ENCODE data around the gene MPC1.
A peak's percentile ranks its signal among the peaks of the same experiment; 100 is the strongest.
"Not testable (repeated sequence)": the region's sequence is repeated elsewhere in the genome, so short reads cannot be mapped to it uniquely, and the experiment has no call there.

The MPC1 gene

DNA sequence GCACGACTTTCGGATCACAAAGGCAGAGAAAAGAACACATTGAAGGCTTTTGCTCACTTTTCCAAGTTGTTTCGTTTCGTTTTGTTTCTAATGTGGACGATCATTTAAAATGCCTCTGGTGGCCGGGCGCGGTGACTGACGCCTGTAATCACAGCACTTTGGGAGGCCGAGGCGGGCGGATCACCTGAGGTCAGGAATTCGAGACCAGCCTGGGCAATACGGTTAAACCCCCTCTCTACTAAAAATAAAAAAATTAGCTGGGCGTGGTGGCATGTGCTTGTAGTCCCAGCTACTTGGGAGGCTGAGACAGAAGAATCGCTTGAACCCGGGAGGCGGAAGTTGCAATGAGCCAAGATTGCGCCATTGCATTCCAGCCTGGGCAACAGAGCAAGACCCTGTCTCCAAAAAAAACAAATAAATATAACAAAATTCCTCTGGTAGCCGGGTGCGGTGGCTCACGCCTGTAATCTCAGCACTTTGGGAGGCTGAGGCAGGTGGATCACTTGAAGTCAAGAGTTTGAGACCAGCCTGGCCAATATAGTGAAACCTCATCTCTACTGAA is 1.1 kb upstream of the MPC1 start:
- DNase-seq; H3K27me3 ChIP-seq (replicated peaks in 2 of 5; ENCODE audit: control insufficient read depth in 4 of 5, insufficient read depth in 5 of 5, low read length in 4 of 5); H3K36me3 ChIP-seq (ENCODE audit: control insufficient read depth in 4 of 4, insufficient read depth in 4 of 4, low read length in 3 of 4); H3K9me3 ChIP-seq (ENCODE audit: control extremely low read depth in 1 of 5, control insufficient read depth in 4 of 5, insufficient read depth in 2 of 5, low read depth in 1 of 5, low read length in 4 of 5): not testable (repeated sequence)
- POLR2A ChIA-PET, result interaction anchor here (1.5 kb wide), 1 partner anchor 41 kb away, joined by 5 read pairs; the partner anchor contains the start of gene SFT2D1
- 0% methylated on average over 9 of the region's 22 CpGs for WGBS (ENCODE audit: insufficient coverage)
- Histone ChIP-seq H3K4me3 (ENCODE audit: control insufficient read depth in 1 of 7, extremely low read depth in 1 of 7, insufficient read depth in 4 of 7, low read depth in 2 of 7, low read length in 6 of 7) (peak overlapping the region; percentile 80 to 98 (median 90)), H3K4me1 (ENCODE audit: control extremely low read depth in 1 of 4, control insufficient read depth in 4 of 4, insufficient read depth in 4 of 4, low read length in 3 of 4) (peaks cover 0 to 13% (median 12%) of the 10 kb centered on the region in 4 experiments), H3K27ac (ENCODE audit: insufficient read depth in 1 of 2, low read depth in 1 of 2, low read length in 2 of 2, poor library complexity in 1 of 2, severe bottlenecking in 2 of 2) (peak overlapping the region in 1 of 2 experiments; percentile 80)
- CTCF ChIA-PET, result interaction anchor here (0.7 to 1.7 kb wide), 3 partner anchors 14 to 17 kb away, joined by 3 to 4 read pairs (median 3); no protein-coding TSS in a partner anchor

DNA sequence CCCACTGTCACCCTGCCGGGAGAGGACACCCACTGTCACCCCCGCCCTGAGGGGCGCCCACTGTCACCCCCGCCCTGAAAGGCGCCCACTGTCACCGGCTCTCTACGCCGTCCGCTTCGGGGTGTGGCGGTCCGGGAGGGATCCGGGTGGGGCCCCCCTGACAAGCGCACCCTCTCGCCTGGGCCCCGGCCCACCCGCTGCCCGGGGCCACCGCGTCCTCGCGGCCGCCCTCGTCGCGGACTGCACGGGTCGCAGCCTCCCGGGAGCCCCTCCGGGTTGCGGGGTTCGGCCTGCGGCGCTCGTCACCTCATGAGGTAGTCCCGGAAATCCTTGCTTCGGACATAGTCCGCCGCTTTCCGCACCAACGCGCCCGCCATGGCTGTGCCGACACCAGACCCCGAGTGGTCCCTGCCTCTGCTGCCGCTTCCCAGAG is 224 bp downstream of the MPC1 start:
- Histone ChIP-seq H3K27ac (ENCODE audit: insufficient read depth in 1 of 2, low read depth in 1 of 2, low read length in 2 of 2, poor library complexity in 1 of 2, severe bottlenecking in 2 of 2) (peak overlapping the region; percentile 46 to 80), H3K27me3 (replicated peaks in 2 of 5; ENCODE audit: control insufficient read depth in 4 of 5, insufficient read depth in 5 of 5, low read length in 4 of 5) (no peaks in the 10 kb centered on the region), H3K4me3 (ENCODE audit: control insufficient read depth in 1 of 7, extremely low read depth in 1 of 7, insufficient read depth in 4 of 7, low read depth in 2 of 7, low read length in 6 of 7) (peak overlapping the region; percentile 80 to 98 (median 90)), H3K4me1 (ENCODE audit: control extremely low read depth in 1 of 4, control insufficient read depth in 4 of 4, insufficient read depth in 4 of 4, low read length in 3 of 4) (peaks cover 0 to 13% (median 12%) of the 10 kb centered on the region in 4 experiments), H3K9me3 (ENCODE audit: control extremely low read depth in 1 of 5, control insufficient read depth in 4 of 5, insufficient read depth in 2 of 5, low read depth in 1 of 5, low read length in 4 of 5) (no peaks in the 10 kb centered on the region), H3K36me3 (ENCODE audit: control insufficient read depth in 4 of 4, insufficient read depth in 4 of 4, low read length in 3 of 4) (no peaks in the 10 kb centered on the region)
- ChIA-PET POLR2A (interaction anchor here (1.5 kb wide), 1 partner anchor 40 kb away, joined by 5 read pairs; the partner anchor contains the start of gene SFT2D1), CTCF (no interaction called here)
- WGBS (ENCODE audit: insufficient coverage), result under 1% methylated on average over 42 of the region's 46 CpGs
- DNase-seq, result no peak

DNA sequence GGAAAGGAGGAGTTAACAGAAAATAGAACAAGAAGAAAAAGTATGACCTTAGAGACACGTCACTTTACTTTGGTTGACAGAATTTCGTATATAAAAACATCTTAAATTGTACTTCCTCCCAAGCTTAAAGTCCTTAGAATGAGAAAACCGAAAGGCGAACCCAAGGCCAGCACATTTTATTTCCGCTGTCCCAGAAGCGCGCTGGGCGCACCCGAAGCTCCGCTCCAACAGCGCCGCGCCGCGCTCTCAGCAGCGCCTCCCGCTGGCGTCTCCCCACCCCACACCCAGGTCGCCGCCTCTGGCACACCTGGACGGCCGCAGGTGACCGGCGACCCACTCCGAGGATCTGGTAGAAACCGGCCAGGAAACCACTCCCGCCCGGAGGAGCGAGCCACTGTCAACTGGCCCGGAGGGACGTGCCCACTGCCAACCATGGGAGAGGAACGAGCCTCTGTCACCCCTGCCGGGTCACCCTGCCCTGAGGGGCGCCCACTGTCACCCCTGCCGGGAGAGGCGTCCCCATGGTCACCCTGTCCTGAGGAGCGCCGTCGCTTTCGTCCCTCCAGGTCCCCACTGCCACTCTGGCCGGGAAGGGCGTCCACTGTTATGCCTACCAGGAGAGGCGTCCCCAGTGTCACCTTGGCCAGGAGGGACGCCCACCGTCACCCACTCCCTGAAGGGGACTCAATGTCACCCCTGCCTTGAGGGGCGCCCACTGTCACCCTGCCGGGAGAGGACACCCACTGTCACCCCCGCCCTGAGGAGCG is 824 bp downstream of the MPC1 start:
- Histone ChIP-seq H3K4me3 (ENCODE audit: control insufficient read depth in 1 of 7, extremely low read depth in 1 of 7, insufficient read depth in 4 of 7, low read depth in 2 of 7, low read length in 6 of 7) (peak overlapping the region; percentile 80 to 98 (median 90)), H3K27me3 (replicated peaks in 2 of 5; ENCODE audit: control insufficient read depth in 4 of 5, insufficient read depth in 5 of 5, low read length in 4 of 5) (no peaks in the 10 kb centered on the region), H3K4me1 (ENCODE audit: control extremely low read depth in 1 of 4, control insufficient read depth in 4 of 4, insufficient read depth in 4 of 4, low read length in 3 of 4) (peaks cover 0 to 13% (median 12%) of the 10 kb centered on the region in 4 experiments), H3K27ac (ENCODE audit: insufficient read depth in 1 of 2, low read depth in 1 of 2, low read length in 2 of 2, poor library complexity in 1 of 2, severe bottlenecking in 2 of 2) (peak overlapping the region; percentile 46 to 80), H3K36me3 (ENCODE audit: control insufficient read depth in 4 of 4, insufficient read depth in 4 of 4, low read length in 3 of 4) (no peaks in the 10 kb centered on the region), H3K9me3 (ENCODE audit: control extremely low read depth in 1 of 5, control insufficient read depth in 4 of 5, insufficient read depth in 2 of 5, low read depth in 1 of 5, low read length in 4 of 5) (no peaks in the 10 kb centered on the region)
- DNase-seq, result peak; percentile 50 to 81 (median 77)
- ChIA-PET CTCF (interaction anchor here (0.7 to 5.4 kb wide), 25 partner anchors 9 to 146 kb away, joined by 3 to 40 read pairs (median 7); partner anchors contain the start of genes PRR18 and SFT2D1), POLR2A (interaction anchor here (0.6 to 1.1 kb wide), 2 partner anchors 12 to 46 kb away, joined by 3 read pairs; no protein-coding TSS in a partner anchor)
- WGBS (ENCODE audit: insufficient coverage), result 0% methylated on average over 43 of the region's 49 CpGs

DNA sequence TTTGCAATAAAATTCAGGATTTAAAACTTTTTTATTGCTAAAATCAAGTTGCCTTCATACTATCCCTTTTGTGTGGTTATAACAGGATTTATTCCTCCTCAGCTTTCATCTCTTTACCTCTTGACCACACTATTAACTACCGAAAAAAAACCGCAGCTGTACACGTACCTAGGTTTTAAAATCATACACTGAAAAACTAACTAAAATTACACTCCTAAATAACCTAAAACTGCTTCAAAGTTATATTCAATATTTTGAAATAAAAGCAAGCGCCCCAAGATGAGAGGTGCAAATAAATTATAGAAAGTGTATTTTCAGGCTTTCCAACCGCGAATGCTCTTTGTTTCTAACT is 1.4 kb downstream of the MPC1 start:
- H3K27me3 ChIP-seq (replicated peaks in 2 of 5; ENCODE audit: control insufficient read depth in 4 of 5, insufficient read depth in 5 of 5, low read length in 4 of 5), result no peaks in the 10 kb centered on the region
- no peaks in the 10 kb centered on the region for H3K9me3 ChIP-seq (ENCODE audit: control extremely low read depth in 1 of 5, control insufficient read depth in 4 of 5, insufficient read depth in 2 of 5, low read depth in 1 of 5, low read length in 4 of 5)
- peak overlapping the region in 1 of 2 experiments; percentile 80 for H3K27ac ChIP-seq (ENCODE audit: insufficient read depth in 1 of 2, low read depth in 1 of 2, low read length in 2 of 2, poor library complexity in 1 of 2, severe bottlenecking in 2 of 2)
- WGBS (ENCODE audit: insufficient coverage), result 0% methylated on average over 2 of the region's 6 CpGs
- CTCF ChIA-PET, result interaction anchor here (0.7 to 5.4 kb wide), 25 partner anchors 8 to 146 kb away, joined by 3 to 40 read pairs (median 7); partner anchors contain the start of genes PRR18 and SFT2D1
- peak overlapping the region in 6 of 7 experiments; percentile 80 to 98 (median 89) for H3K4me3 ChIP-seq (ENCODE audit: control insufficient read depth in 1 of 7, extremely low read depth in 1 of 7, insufficient read depth in 4 of 7, low read depth in 2 of 7, low read length in 6 of 7)
- POLR2A ChIA-PET, result interaction anchor here (0.6 to 1.1 kb wide), 2 partner anchors 12 to 45 kb away, joined by 3 read pairs; no protein-coding TSS in a partner anchor
- DNase-seq, result no peak
- H3K36me3 ChIP-seq (ENCODE audit: control insufficient read depth in 4 of 4, insufficient read depth in 4 of 4, low read length in 3 of 4), result no peaks in the 10 kb centered on the region
- H3K4me1 ChIP-seq (ENCODE audit: control extremely low read depth in 1 of 4, control insufficient read depth in 4 of 4, insufficient read depth in 4 of 4, low read length in 3 of 4), result peaks cover 0 to 13% (median 12%) of the 10 kb centered on the region in 4 experiments

DNA sequence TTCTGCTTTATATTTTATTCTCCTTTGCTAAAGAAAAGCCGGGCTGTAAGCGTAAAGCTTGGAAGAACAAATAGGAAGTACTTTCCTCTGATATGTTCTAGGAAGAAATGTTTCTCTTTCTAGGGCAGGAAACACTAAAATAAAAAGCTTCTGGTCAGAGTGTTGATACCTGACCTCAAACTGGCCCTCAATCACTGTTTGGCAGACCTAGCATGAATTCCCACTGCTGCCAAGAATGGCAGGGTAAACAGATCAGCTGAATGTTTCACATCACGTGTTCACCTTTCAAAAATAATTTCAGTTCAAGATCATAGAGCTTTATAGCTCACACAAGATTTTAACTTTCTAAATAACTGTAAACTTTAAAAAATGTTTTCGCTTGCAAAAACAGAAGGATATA is 2.9 kb downstream of the MPC1 start:
- Histone ChIP-seq H3K4me1 (ENCODE audit: control extremely low read depth in 1 of 4, control insufficient read depth in 4 of 4, insufficient read depth in 4 of 4, low read length in 3 of 4) (peaks cover 0 to 13% (median 12%) of the 10 kb centered on the region in 4 experiments), H3K9me3 (ENCODE audit: control extremely low read depth in 1 of 5, control insufficient read depth in 4 of 5, insufficient read depth in 2 of 5, low read depth in 1 of 5, low read length in 4 of 5) (no peaks in the 10 kb centered on the region), H3K36me3 (ENCODE audit: control insufficient read depth in 4 of 4, insufficient read depth in 4 of 4, low read length in 3 of 4) (no peaks in the 10 kb centered on the region), H3K4me3 (ENCODE audit: control insufficient read depth in 1 of 7, extremely low read depth in 1 of 7, insufficient read depth in 4 of 7, low read depth in 2 of 7, low read length in 6 of 7) (no peak overlapping the region), H3K27ac (ENCODE audit: insufficient read depth in 1 of 2, low read depth in 1 of 2, low read length in 2 of 2, poor library complexity in 1 of 2, severe bottlenecking in 2 of 2) (no peak overlapping the region), H3K27me3 (replicated peaks in 2 of 5; ENCODE audit: control insufficient read depth in 4 of 5, insufficient read depth in 5 of 5, low read length in 4 of 5) (no peaks in the 10 kb centered on the region)
- no peak for DNase-seq
- CTCF ChIA-PET, result interaction anchor here (0.9 to 5.4 kb wide), 13 partner anchors 8 to 124 kb away, joined by 3 to 40 read pairs (median 14); partner anchors contain the start of genes PRR18 and SFT2D1
- WGBS (ENCODE audit: insufficient coverage), result 83% methylated on average over 2 of the region's 4 CpGs
- POLR2A ChIA-PET, result interaction anchor here (0.9 kb wide), 1 partner anchor 37 kb away, joined by 3 read pairs; no protein-coding TSS in a partner anchor

DNA sequence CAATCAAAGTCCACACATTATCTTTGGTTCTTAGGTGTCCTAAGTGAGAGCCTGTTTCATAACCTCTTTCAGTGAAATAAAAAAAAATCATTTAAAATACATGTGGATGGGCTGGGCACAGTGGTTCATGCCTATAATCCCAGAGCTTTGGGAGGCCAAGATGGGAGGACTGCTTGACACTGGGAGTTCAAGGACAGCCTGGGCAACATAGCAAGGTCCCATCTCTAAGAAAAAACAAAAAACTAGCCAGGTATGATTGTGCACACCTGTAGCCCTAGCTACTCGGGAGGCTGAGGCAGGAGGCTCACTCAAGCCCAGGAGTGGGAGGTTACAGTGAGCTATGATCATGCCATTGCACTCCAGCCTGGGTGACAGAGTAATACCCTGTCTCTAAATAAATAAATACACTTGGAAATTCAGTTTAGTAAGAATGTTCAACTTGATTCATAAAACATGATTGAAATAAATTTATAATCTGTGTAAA is 3.6 kb downstream of the MPC1 start:
- no peaks in the 10 kb centered on the region for H3K27me3 ChIP-seq (replicated peaks in 2 of 5; ENCODE audit: control insufficient read depth in 4 of 5, insufficient read depth in 5 of 5, low read length in 4 of 5)
- H3K4me3 ChIP-seq (ENCODE audit: control insufficient read depth in 1 of 7, extremely low read depth in 1 of 7, insufficient read depth in 4 of 7, low read depth in 2 of 7, low read length in 6 of 7), result no peak overlapping the region
- no peaks in the 10 kb centered on the region for H3K36me3 ChIP-seq (ENCODE audit: control insufficient read depth in 4 of 4, insufficient read depth in 4 of 4, low read length in 3 of 4)
- ChIA-PET POLR2A (no interaction called here), CTCF (interaction anchor here (0.9 to 5.4 kb wide), 11 partner anchors 14 to 124 kb away, joined by 3 to 40 read pairs (median 4); no protein-coding TSS in a partner anchor)
- no CpG with 5 or more reads among the region's 1 CpG for WGBS (ENCODE audit: insufficient coverage)
- DNase-seq, result no peak
- no peak overlapping the region for H3K27ac ChIP-seq (ENCODE audit: insufficient read depth in 1 of 2, low read depth in 1 of 2, low read length in 2 of 2, poor library complexity in 1 of 2, severe bottlenecking in 2 of 2)
- H3K4me1 ChIP-seq (ENCODE audit: control extremely low read depth in 1 of 4, control insufficient read depth in 4 of 4, insufficient read depth in 4 of 4, low read length in 3 of 4), result peaks cover 0 to 13% (median 11%) of the 10 kb centered on the region in 4 experiments
- H3K9me3 ChIP-seq (ENCODE audit: control extremely low read depth in 1 of 5, control insufficient read depth in 4 of 5, insufficient read depth in 2 of 5, low read depth in 1 of 5, low read length in 4 of 5), result no peaks in the 10 kb centered on the region

Measured in common myeloid progenitor, CD34-positive (primary cell).